HG03469 (cell line): ENCODE data around the gene YBEY.
A peak's percentile ranks its signal among the peaks of the same experiment; 100 is the strongest.

Source experiments
- ATAC-seq: cut with Tn5 transposase; IDR thresholded peaks from one replicate; pipeline ENCODE4 v1.9.1; 2021; ENCODE audit warnings: mild to moderate bottlenecking, moderate library complexity, moderate number of reproducible peaks; ENCODE audit not compliant: unreplicated experiment

Gene YBEY

GRCh38 chr21:46264046-46264689 is 22.0 kb upstream of the YBEY start:
- no peak for ATAC-seq

- no peak for ATAC-seq
Measured at GRCh38 chr21:46264690-46265144, 21.4 kb upstream of the YBEY start.

GRCh38 chr21:46265736-46266525 is 20.2 kb upstream of the YBEY start:
- no peak for ATAC-seq

- no peak for ATAC-seq
Measured at GRCh38 chr21:46266946-46267345, 19.2 kb upstream of the YBEY start.

- no peak for ATAC-seq
Measured at GRCh38 chr21:46268371-46268770, 17.8 kb upstream of the YBEY start.

GRCh38 chr21:46269466-46269865 is 16.7 kb upstream of the YBEY start:
- ATAC-seq, result no peak

- ATAC-seq, result no peak
Measured at GRCh38 chr21:46273341-46273740, 12.8 kb upstream of the YBEY start.

- ATAC-seq, result no peak
Measured at GRCh38 chr21:46274797-46275390, 11.2 kb upstream of the YBEY start.

- ATAC-seq, result no peak
Measured at GRCh38 chr21:46284077-46284644, 2.0 kb upstream of the YBEY start.

GRCh38 chr21:46284733-46285132 is 1.4 kb upstream of the YBEY start:
- ATAC-seq, result no peak

- no peak for ATAC-seq
Measured at GRCh38 chr21:46285206-46285661, 908 bp upstream of the YBEY start, which contains the start of gene MCM3AP. Gene MCM3AP, minus strand, starts transcription at chr21:46285611. Its CDS starts 325 bp downstream, at chr21:46285286.

- peak; percentile 5 for ATAC-seq
Measured at GRCh38 chr21:46286648-46287002, 483 bp downstream of the YBEY start.

GRCh38 chr21:46287541-46287940 is 1.4 kb downstream of the YBEY start:
- no peak for ATAC-seq

- ATAC-seq, result no peak
Measured at GRCh38 chr21:46289655-46290179, 3.6 kb downstream of the YBEY start.

GRCh38 chr21:46291561-46291960 is 5.4 kb downstream of the YBEY start:
- ATAC-seq, result no peak

GRCh38 chr21:46294647-46295176 is 8.6 kb downstream of the YBEY start:
- no peak for ATAC-seq

- no peak for ATAC-seq
Measured at GRCh38 chr21:46295177-46295770, 9.1 kb downstream of the YBEY start.

GRCh38 chr21:46295996-46296752 is 10.0 kb downstream of the YBEY start:
- ATAC-seq, result no peak

- ATAC-seq, result no peak
Measured at GRCh38 chr21:46297338-46298271, 11.5 kb downstream of the YBEY start.
